Neural crest cell (in vitro differentiated cells): ENCODE data around the gene DLGAP4. TPM values are rescaled to one million over a fixed set of nuclear protein-coding genes. Genes with fewer than 3 reads are reported as not detected.

Experiments
- DNase-seq: peaks from one replicate; pipeline ENCODE4 v3.0.0; 2021; ENCODE audit warnings: low read depth, mixed read lengths, low spot score
- H3K27ac Mint-ChIP-seq: one replicate; pipeline ENCODE4 v1.8.0; 2021; ENCODE audit warnings: mild to moderate bottlenecking, mixed read lengths; ENCODE audit not compliant: unreplicated experiment
- H3K27me3 Mint-ChIP-seq: 2 replicates; pipeline ENCODE4 v1.8.0; 2021; ENCODE audit warnings: low read depth, mild to moderate bottlenecking, mixed read lengths
- H3K36me3 Mint-ChIP-seq: 2 replicates; pipeline ENCODE4 v1.8.0; 2021; ENCODE audit warnings: low read depth, mild to moderate bottlenecking, mixed read lengths
- H3K4me1 Mint-ChIP-seq: 2 replicates; pipeline ENCODE4 v1.8.0; 2021; ENCODE audit warnings: mixed read lengths
- H3K4me3 Mint-ChIP-seq: one replicate; pipeline ENCODE4 v1.8.0; 2021; ENCODE audit warnings: mild to moderate bottlenecking, mixed read lengths
- H3K9me3 Mint-ChIP-seq: 2 replicates; pipeline ENCODE4 v1.8.0; 2021; ENCODE audit warnings: mixed read lengths
- CTCF ChIP-seq: fragments of 200-600 bp; sonication (generic); conservative IDR thresholded peaks from 2 replicates; pipeline ENCODE4 v1.5.0; 2021; ENCODE audit warnings: antibody characterized with exemption, mild to moderate bottlenecking
- total RNA-seq: library from RNA; stranded (reverse); gene quantifications from 2 replicates; pipeline ENCODE4 v1.2.1, GENCODE V29; 2021

Gene DLGAP4
- total RNA-seq, 1 donor from 2014 or later: 95.6 TPM

- TF ChIP-seq CTCF: no peak
- H3K27me3 Mint-ChIP-seq: no peaks in the 10 kb centered on the region
- peak overlapping the region; percentile 67 for H3K27ac Mint-ChIP-seq
- H3K4me3 Mint-ChIP-seq: no peak overlapping the region
- H3K36me3 Mint-ChIP-seq: peaks cover 3% of the 10 kb centered on the region
- H3K9me3 Mint-ChIP-seq: no peaks in the 10 kb centered on the region
- H3K4me1 Mint-ChIP-seq: peaks cover 40% of the 10 kb centered on the region
- no peak for DNase-seq
These were observed 180.9 kb downstream of the DLGAP4 start for GRCh38 chr20:36487069-36487468.

- Mint-ChIP-seq H3K4me3 (no peak overlapping the region), H3K4me1 (peaks cover 30% of the 10 kb centered on the region), H3K27ac (no peak overlapping the region), H3K27me3 (no peaks in the 10 kb centered on the region), H3K9me3 (no peaks in the 10 kb centered on the region), H3K36me3 (peaks cover 3% of the 10 kb centered on the region)
- DNase-seq: no peak
- TF ChIP-seq CTCF: no peak
These were observed 184.1 kb downstream of the DLGAP4 start for GRCh38 chr20:36490191-36490590.

GRCh38 chr20:36491901-36492617 lies 185.9 kb downstream of the DLGAP4 start:
- TF ChIP-seq CTCF: no peak
- Mint-ChIP-seq H3K4me3 (no peak overlapping the region), H3K9me3 (no peaks in the 10 kb centered on the region), H3K27me3 (no peaks in the 10 kb centered on the region), H3K36me3 (peaks cover 5% of the 10 kb centered on the region), H3K4me1 (peaks cover 23% of the 10 kb centered on the region), H3K27ac (no peak overlapping the region)
- DNase-seq: no peak

DNA sequence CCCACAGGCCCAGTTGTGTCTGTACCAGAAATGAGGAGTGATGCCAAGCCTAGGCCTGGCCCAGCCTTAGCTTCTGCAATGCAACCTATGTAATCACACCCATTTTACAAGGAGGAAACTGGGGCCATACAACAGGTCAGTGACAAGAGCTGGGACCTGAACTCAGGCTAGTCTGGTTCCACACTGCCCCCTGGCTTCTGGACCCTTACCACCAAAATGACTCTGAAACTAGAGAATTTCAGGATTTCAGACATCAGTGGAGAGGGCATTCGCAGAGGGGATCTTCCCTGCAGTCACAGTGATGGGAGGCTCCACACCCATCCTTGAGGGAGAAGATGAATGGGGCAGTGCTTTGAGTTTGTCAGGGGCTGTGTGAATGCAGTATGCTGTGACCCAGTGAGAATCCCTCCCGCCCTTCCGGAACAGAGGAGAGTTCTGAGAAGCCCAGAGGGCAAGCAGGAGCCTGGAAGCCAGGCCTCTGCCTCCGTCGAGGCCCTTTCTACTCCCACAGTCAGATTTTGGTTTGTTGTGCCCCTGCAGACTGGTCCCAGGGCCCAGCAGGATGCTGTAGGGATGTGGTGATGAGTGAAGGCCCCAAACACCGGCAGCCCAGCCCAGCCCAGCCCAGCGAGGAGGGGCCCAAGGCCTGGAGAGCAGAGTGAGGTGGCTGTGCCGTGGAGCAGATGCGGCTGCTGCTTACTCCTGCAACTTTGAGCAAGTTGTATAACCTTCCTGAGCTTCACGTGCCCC lies 187.1 kb downstream of the DLGAP4 start:
- Mint-ChIP-seq H3K4me3 (no peak overlapping the region), H3K9me3 (no peaks in the 10 kb centered on the region), H3K27me3 (no peaks in the 10 kb centered on the region), H3K36me3 (peaks cover 7% of the 10 kb centered on the region), H3K27ac (no peak overlapping the region), H3K4me1 (peaks cover 30% of the 10 kb centered on the region)
- no peak for DNase-seq
- peak; percentile 47 for TF ChIP-seq CTCF

DNA sequence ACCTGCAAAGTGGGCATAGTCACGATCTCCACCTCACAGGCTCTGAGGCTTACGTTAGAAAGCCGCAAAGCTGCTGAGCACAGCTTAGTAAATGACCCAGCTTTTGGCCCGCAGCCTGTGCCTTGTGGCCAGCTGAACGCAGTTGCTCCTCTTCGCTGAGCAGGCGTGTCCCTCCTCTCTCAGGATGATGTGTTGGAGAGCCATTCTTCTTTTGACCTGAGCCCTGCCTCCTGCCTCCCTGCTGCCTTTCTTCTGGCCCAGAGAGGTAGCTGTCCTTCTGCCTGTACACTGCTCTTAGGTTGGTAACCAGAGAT lies 187.6 kb downstream of the DLGAP4 start:
- no peak for DNase-seq
- H3K27ac Mint-ChIP-seq: no peak overlapping the region

More for the DNA sequence above, 187.6 kb downstream of the DLGAP4 start:
- H3K4me3 Mint-ChIP-seq: no peak overlapping the region
- peaks cover 33% of the 10 kb centered on the region for H3K4me1 Mint-ChIP-seq
- no peak for TF ChIP-seq CTCF
- H3K36me3 Mint-ChIP-seq: peaks cover 7% of the 10 kb centered on the region
- H3K27me3 Mint-ChIP-seq: no peaks in the 10 kb centered on the region
- no peaks in the 10 kb centered on the region for H3K9me3 Mint-ChIP-seq
